C4-2B (cell line): ENCODE results near the gene LGR4.
"Not testable (repeated sequence)": the region's sequence is repeated elsewhere in the genome, so short reads cannot be mapped to it uniquely, and the experiment has no call there.

Experiments
- H3K27ac ChIP-seq: fragments of 450-650 bp; 2 replicates; pipeline ENCODE4 v1.5.1; 2017
- ZFX ChIP-seq: fragments of 450-650 bp; IDR thresholded peaks from 2 replicates; pipeline ENCODE4 v1.6.1; 2017
- TF ChIP-seq, protein P1 (sequence below): fragments of 450-650 bp; conservative IDR thresholded peaks from 2 replicates; pipeline ENCODE4 v1.5.1; 2017; ENCODE audit warnings: mild to moderate bottlenecking

Gene LGR4

DNA sequence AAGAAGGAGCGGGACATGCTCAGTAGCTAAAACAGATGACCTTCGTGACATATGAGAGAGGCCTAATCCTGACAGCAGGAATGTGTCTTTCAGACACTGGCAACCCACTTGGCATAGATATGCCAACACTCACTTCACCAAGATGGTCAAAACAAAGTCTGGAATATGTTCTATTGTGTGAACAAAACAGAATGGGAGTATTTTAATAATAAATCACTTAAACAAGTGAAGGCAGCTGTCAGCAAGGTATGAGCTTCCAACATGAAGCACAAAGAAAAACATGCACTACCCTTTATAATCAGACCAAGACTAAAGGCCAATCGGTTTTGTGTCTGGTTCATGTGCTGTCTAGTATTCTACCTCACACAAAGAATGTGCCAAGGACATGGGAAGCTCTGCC is 132.6 kb downstream of the LGR4 start:
- no peak overlapping the region for H3K27ac ChIP-seq
- TF ChIP-seq ZFX: no peak
- TF ChIP-seq, protein P1, sequence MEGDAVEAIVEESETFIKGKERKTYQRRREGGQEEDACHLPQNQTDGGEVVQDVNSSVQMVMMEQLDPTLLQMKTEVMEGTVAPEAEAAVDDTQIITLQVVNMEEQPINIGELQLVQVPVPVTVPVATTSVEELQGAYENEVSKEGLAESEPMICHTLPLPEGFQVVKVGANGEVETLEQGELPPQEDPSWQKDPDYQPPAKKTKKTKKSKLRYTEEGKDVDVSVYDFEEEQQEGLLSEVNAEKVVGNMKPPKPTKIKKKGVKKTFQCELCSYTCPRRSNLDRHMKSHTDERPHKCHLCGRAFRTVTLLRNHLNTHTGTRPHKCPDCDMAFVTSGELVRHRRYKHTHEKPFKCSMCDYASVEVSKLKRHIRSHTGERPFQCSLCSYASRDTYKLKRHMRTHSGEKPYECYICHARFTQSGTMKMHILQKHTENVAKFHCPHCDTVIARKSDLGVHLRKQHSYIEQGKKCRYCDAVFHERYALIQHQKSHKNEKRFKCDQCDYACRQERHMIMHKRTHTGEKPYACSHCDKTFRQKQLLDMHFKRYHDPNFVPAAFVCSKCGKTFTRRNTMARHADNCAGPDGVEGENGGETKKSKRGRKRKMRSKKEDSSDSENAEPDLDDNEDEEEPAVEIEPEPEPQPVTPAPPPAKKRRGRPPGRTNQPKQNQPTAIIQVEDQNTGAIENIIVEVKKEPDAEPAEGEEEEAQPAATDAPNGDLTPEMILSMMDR: no peak

DNA sequence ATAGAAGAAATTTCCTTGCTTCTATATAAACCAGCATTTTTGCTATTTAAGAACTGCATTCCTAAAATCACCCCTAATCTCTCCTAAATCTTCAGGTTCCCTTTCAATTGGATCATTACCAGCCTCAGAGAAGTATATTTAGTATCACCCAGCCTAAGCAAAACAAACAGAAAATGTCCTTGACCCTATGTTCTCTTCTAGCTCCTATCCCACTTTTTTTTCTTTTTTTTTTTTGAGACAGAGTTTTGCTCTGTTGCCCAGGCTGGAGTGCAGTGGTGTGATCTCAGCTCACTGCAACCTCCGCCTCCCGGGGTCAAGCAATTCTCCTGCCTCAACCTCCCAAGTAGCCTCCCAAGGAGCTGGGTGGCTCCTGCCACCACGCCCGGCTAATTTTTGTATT is 137.8 kb downstream of the LGR4 start:
- H3K27ac ChIP-seq: not testable (repeated sequence)

DNA sequence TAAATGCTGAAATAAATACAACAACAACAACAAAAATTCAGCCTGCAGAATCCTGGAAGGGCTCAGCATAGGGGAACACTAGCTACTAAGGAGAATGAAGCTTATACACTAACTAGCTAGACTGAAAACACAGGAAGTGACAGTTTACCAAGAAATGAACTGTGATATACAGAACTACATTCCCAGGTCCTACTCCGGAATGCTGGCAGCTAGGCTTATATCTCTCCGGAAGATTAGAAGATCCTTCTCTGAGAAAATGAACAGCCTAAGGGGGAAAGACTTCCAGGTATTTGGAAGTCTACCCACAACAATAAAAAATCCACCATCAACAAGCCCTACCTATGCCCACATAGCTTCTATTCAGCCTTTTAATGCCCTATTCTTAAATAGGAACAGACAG is 140.6 kb downstream of the LGR4 start:
- TF ChIP-seq, protein P1: no peak
- TF ChIP-seq ZFX: no peak
- no peak overlapping the region for H3K27ac ChIP-seq

DNA sequence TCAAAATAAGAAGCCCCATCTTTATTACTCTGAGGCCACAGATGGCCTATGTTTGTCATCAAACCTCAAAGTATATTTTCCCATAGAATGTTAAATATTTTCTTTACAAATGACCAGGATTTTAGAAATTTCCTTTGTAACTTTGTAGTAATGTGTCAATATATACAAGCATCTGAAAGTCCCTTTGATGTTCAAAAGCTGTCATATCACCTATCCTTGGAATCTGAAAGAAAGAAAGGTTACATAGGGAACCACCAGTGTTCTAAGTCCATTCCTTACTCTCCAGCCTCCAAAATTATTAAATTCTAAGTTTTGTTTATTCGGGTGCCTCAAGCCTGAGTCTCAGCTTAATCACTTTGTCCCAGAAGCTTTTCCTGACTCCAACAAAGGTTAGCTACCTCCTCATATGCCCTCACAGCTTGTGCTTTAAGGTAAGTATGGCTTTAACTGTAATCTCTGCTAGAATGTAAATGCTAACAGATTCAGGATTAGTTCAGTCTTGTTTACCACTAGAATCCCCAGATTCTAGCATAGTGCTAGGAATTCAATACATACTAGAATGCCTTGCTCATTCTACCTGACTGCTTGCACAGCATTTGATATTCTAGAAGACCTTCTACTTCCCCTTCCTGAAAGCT is 141.8 kb downstream of the LGR4 start:
- TF ChIP-seq, protein P1: no peak
- TF ChIP-seq ZFX: no peak
- H3K27ac ChIP-seq: no peak overlapping the region

DNA sequence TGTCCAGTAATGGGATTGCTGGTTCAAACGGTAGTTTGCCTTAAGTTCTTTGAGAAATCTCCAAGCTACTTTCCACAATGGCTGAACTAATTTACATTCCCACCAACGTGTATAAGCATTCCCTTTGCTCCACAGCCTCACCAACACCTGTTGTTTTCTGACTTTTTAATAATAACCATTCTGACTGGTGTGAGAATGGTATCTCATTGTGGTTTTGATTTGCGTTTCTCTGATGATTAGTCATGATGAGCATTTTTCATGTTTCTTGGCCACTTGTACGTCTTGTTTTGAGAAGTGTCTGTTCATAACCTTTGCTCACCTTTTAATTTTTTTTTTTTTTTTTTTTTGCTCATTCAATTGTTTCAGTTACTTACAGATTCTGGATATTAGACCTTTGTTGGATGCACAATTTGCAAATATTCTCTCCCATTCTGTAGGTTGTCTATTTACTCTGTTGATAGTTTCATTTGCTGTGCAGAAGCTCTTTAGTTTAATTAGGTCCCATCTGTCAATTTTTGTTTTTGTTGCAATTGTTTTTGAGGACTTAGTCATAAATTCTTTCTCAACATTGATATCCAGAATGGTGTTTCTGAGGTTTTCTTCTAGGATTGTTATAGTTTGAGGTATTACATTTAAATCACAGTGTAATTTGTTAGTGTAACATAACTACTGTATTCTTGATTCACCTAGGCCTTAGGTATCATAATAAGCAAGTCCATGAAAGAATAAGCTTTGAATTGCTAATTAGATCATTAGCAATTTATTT is 142.5 kb downstream of the LGR4 start:
- TF ChIP-seq, protein P1: no peak
- no peak for TF ChIP-seq ZFX
- H3K27ac ChIP-seq: no peak overlapping the region

DNA sequence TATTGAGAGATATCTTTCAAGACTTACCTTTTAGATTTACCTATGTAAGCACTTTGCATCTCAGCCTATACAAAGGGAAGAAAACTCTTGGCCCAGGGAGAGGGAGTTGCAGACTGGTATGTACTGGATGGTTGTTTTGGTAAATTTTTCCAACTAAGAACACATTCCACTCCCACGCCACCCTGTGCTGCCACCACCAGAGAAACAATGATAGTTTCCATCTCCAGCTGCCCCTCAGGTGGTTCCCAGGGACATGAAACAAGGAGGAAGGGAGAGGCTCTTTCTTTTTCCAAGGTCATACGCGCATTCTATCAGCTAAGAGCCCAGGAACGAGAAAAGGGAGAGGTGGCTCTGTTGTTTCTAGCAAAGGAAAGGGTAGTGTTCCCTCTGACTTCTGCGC is 144.0 kb downstream of the LGR4 start:
- TF ChIP-seq, protein P1: no peak
- TF ChIP-seq ZFX: no peak
- no peak overlapping the region for H3K27ac ChIP-seq

- H3K27ac ChIP-seq: not testable (repeated sequence)
These were observed 145.5 kb downstream of the LGR4 start for GRCh38 chr11:27327064-27327463.

GRCh38 chr11:27322196-27322595 is 150.4 kb downstream of the LGR4 start:
- H3K27ac ChIP-seq: not testable (repeated sequence)

GRCh38 chr11:27321340-27321739 is 151.2 kb downstream of the LGR4 start:
- not testable (repeated sequence) for H3K27ac ChIP-seq

- TF ChIP-seq, protein P1: no peak
- TF ChIP-seq ZFX: no peak
- H3K27ac ChIP-seq: no peak overlapping the region
These were observed 153.5 kb downstream of the LGR4 start for GRCh38 chr11:27319072-27319471.
